Type B pancreatic cell (in vitro differentiated cells): ENCODE results near the gene CD22. TPM values are rescaled to one million over a fixed set of nuclear protein-coding genes. Genes with fewer than 3 reads are reported as not detected.
"Not testable (repeated sequence)": the region's sequence is repeated elsewhere in the genome, so short reads cannot be mapped to it uniquely, and the experiment has no call there.

Source experiments
- DNase-seq: peaks from one replicate; pipeline ENCODE4 v3.0.0; 2021; ENCODE audit warnings: mixed read lengths; ENCODE audit not compliant: unreplicated experiment; ENCODE audit errors: extremely low spot score
- H3K27ac Mint-ChIP-seq: 2 replicates; pipeline ENCODE4 v1.8.0; 2021; ENCODE audit warnings: mild to moderate bottlenecking, mixed read lengths
- H3K27me3 Mint-ChIP-seq: 2 replicates; pipeline ENCODE4 v1.8.0; 2021; ENCODE audit warnings: mixed read lengths
- H3K36me3 Mint-ChIP-seq: 2 replicates; pipeline ENCODE4 v1.8.0; 2021; ENCODE audit warnings: mixed read lengths
- H3K4me1 Mint-ChIP-seq: one replicate; pipeline ENCODE4 v1.8.0; 2021; ENCODE audit warnings: mixed read lengths; ENCODE audit not compliant: unreplicated experiment
- H3K4me3 Mint-ChIP-seq: 2 replicates; pipeline ENCODE4 v1.8.0; 2021; ENCODE audit warnings: mild to moderate bottlenecking, mixed read lengths
- H3K9me3 Mint-ChIP-seq: 2 replicates; pipeline ENCODE4 v1.8.0; 2021; ENCODE audit warnings: mixed read lengths
- CTCF ChIP-seq: fragments of 200-600 bp; sonication (generic); conservative IDR thresholded peaks from 2 replicates; pipeline ENCODE4 v1.5.0; 2021; ENCODE audit warnings: antibody characterized with exemption, mild to moderate bottlenecking
- total RNA-seq: library from RNA; stranded (reverse); gene quantifications from 2 replicates; pipeline ENCODE4 v1.2.1, GENCODE V29; 2021; ENCODE audit warnings: low replicate concordance

CD22 gene
- total RNA-seq, 1 donor from 2014 or later: 0.92 TPM

- peak; percentile 18 for DNase-seq
- H3K36me3 Mint-ChIP-seq: no peaks in the 10 kb centered on the region
- H3K27me3 Mint-ChIP-seq: peaks cover 5% of the 10 kb centered on the region
- peaks cover 10% of the 10 kb centered on the region for H3K4me1 Mint-ChIP-seq
- TF ChIP-seq CTCF: no peak
- H3K4me3 Mint-ChIP-seq: no peak overlapping the region
- H3K27ac Mint-ChIP-seq: no peak overlapping the region
- no peaks in the 10 kb centered on the region for H3K9me3 Mint-ChIP-seq
Measured at GRCh38 chr19:35353635-35354034, 24.6 kb downstream of the CD22 start.

GRCh38 chr19:35354898-35355297 lies 25.9 kb downstream of the CD22 start:
- Mint-ChIP-seq H3K4me1 (peaks cover 10% of the 10 kb centered on the region), H3K36me3 (no peaks in the 10 kb centered on the region), H3K9me3 (no peaks in the 10 kb centered on the region), H3K27ac (no peak overlapping the region), H3K4me3 (no peak overlapping the region), H3K27me3 (peaks cover 5% of the 10 kb centered on the region)
- DNase-seq: no peak
- TF ChIP-seq CTCF: no peak

GRCh38 chr19:35355791-35356460 lies 26.9 kb downstream of the CD22 start:
- Mint-ChIP-seq H3K4me3 (no peak overlapping the region), H3K4me1 (peaks cover 10% of the 10 kb centered on the region), H3K27me3 (peaks cover 5% of the 10 kb centered on the region), H3K36me3 (no peaks in the 10 kb centered on the region), H3K27ac (no peak overlapping the region), H3K9me3 (no peaks in the 10 kb centered on the region)
- peak; percentile 36 for DNase-seq
- no peak for TF ChIP-seq CTCF

GRCh38 chr19:35357867-35358573 lies 29.0 kb downstream of the CD22 start, which contains the start of gene FFAR3:
Gene FFAR3, plus strand, starts transcription at chr19:35358460. Its CDS starts 431 bp downstream, at chr19:35358891.
- TF ChIP-seq CTCF: no peak
- no peak for DNase-seq
- no peaks in the 10 kb centered on the region for H3K36me3 Mint-ChIP-seq
- H3K27ac Mint-ChIP-seq: peak within 1 kb of the TSS; percentile 40
- H3K9me3 Mint-ChIP-seq: no peaks in the 10 kb centered on the region
- H3K4me1 Mint-ChIP-seq: peaks cover 4% of the 10 kb centered on the region
- no peak within 1 kb of the TSS for H3K4me3 Mint-ChIP-seq
- H3K27me3 Mint-ChIP-seq: no peaks in the 10 kb centered on the region

GRCh38 chr19:35358834-35359233 lies 29.8 kb downstream of the CD22 start:
- not testable (repeated sequence) for DNase-seq, H3K4me1 Mint-ChIP-seq

GRCh38 chr19:35359395-35359794 lies 30.4 kb downstream of the CD22 start:
- H3K36me3 Mint-ChIP-seq, H3K27ac Mint-ChIP-seq, H3K4me3 Mint-ChIP-seq, H3K9me3 Mint-ChIP-seq, H3K27me3 Mint-ChIP-seq, H3K4me1 Mint-ChIP-seq: not testable (repeated sequence)
- peak; percentile 43 for DNase-seq

More at GRCh38 chr19:35358834-35359233, 29.8 kb downstream of the CD22 start:
- not testable (repeated sequence) for H3K4me3 Mint-ChIP-seq, H3K36me3 Mint-ChIP-seq, H3K27ac Mint-ChIP-seq, H3K9me3 Mint-ChIP-seq, H3K27me3 Mint-ChIP-seq

- not testable (repeated sequence) for H3K36me3 Mint-ChIP-seq, H3K9me3 Mint-ChIP-seq, H3K4me1 Mint-ChIP-seq, H3K4me3 Mint-ChIP-seq, H3K27ac Mint-ChIP-seq, H3K27me3 Mint-ChIP-seq
- DNase-seq: peak; percentile 22
Measured at GRCh38 chr19:35360081-35360480, 31.1 kb downstream of the CD22 start.
